B cell (primary cell): Measurements from ENCODE around the gene GP1BB. TPM values are rescaled to one million over a fixed set of nuclear protein-coding genes. Genes with fewer than 3 reads are reported as not detected.
A peak's percentile ranks its signal among the peaks of the same experiment; 100 is the strongest.

Experiments used
- ATAC-seq: fragments of 200-7000 bp; cut with Tn5 transposase; one replicate; pipeline ENCODE4 v1.10.0; 2021; ENCODE audit warnings: low read depth, mild to moderate bottlenecking, moderate number of reproducible peaks, moderate library complexity
- CTCF ChIA-PET: fragments of 350-600 bp; sonication (Branson Sonifier 250); formaldehyde crosslinking; loops from one replicate; lab custom pipeline; 2021; ENCODE audit warnings: antibody characterized with exemption, inconsistent platforms; lab: Charles Lee
- POLR2A ChIA-PET: fragments of 350-600 bp; sonication (Branson Sonifier 250); formaldehyde crosslinking; loops from one replicate; lab custom pipeline; 2021; ENCODE audit warnings: antibody characterized with exemption; lab: Charles Lee
- DNase-seq: peaks from one replicate; pipeline ENCODE4 v3.0.0; 2013
- H2AFZ ChIP-seq: 2 replicates; pipeline ENCODE4 v1.6.1; 2012; ENCODE audit warnings: mild to moderate bottlenecking, low read depth, low read length; ENCODE audit not compliant: insufficient read depth, poor library complexity, severe bottlenecking
- H3K27ac ChIP-seq, 2 donors: 1 replicate in 1 of 2; 2 replicates in 1 of 2; pipeline ENCODE4 v1.5.1; 2012 to 2013; ENCODE audit warnings: low read length in 2 of 2, mild to moderate bottlenecking in 2 of 2, moderate library complexity in 1 of 2
- H3K27me3 ChIP-seq, 4 experiments: fragments of 200-600 bp in 1 of 4; sonication (generic) in 1 of 4; replicated peaks in 1 of 4; 1 replicate in 2 of 4; 2 replicates in 2 of 4; pipeline versions ENCODE4 v1.6.1 to v1.7.0; 2013 to 2016; ENCODE audit warnings: low read length in 3 of 4, mild to moderate bottlenecking in 2 of 4, mixed read lengths in 1 of 4, moderate library complexity in 1 of 4; ENCODE audit not compliant: insufficient read depth in 4 of 4, control insufficient read depth in 3 of 4; ENCODE audit errors: control extremely low read depth in 1 of 4
- H3K36me3 ChIP-seq, 2 experiments: replicated peaks in 1 of 2; 1 replicate in 1 of 2; 2 replicates in 1 of 2; pipeline versions ENCODE4 v1.6.1 to v1.7.1; 2013; ENCODE audit warnings: low read length in 1 of 2; ENCODE audit not compliant: insufficient read depth in 2 of 2, control insufficient read depth in 1 of 2; ENCODE audit errors: control extremely low read depth in 1 of 2, extremely low read depth in 1 of 2
- H3K4me1 ChIP-seq, 2 donors: fragments of 200-600 bp in 1 of 2; sonication (generic) in 1 of 2; 1 replicate in 1 of 2; 2 replicates in 1 of 2; pipeline versions ENCODE4 v1.5.1 to v1.6.1; 2013 to 2017; ENCODE audit warnings: low read length in 2 of 2; ENCODE audit not compliant: control insufficient read depth in 2 of 2, insufficient read depth in 2 of 2
- H3K4me2 ChIP-seq: replicated peaks from 2 replicates; pipeline ENCODE3; 2012; ENCODE audit warnings: mild to moderate bottlenecking, low read depth, low read length; ENCODE audit not compliant: poor library complexity, severe bottlenecking
- H3K4me3 ChIP-seq, 5 experiments: fragments of 200-600 bp in 1 of 5; sonication (generic) in 1 of 5; 1 replicate in 3 of 5; 2 replicates in 2 of 5; pipeline versions ENCODE4 v1.5.1 to v1.7.0; 2011 to 2016; ENCODE audit warnings: low read length in 4 of 5, mild to moderate bottlenecking in 4 of 5, low read depth in 2 of 5, control low read depth in 1 of 5, moderate library complexity in 1 of 5; ENCODE audit not compliant: insufficient read depth in 1 of 5; ENCODE audit errors: control extremely low read depth in 1 of 5, extremely low read depth in 1 of 5
- H3K79me2 ChIP-seq: fragments of 200-600 bp; sonication (generic); one replicate; pipeline ENCODE4 v1.6.0; 2016; ENCODE audit warnings: low read length; ENCODE audit not compliant: control insufficient read depth, insufficient read depth
- H3K9ac ChIP-seq: fragments of 200-600 bp; sonication (generic); 2 replicates; pipeline ENCODE4 v1.6.1; 2017; ENCODE audit warnings: mild to moderate bottlenecking, low read length, moderate library complexity
- H3K9me3 ChIP-seq, 3 donors: one replicate each; pipeline versions ENCODE4 v1.6.1 to v1.7.1; 2013; ENCODE audit warnings: low read length in 2 of 3; ENCODE audit not compliant: control insufficient read depth in 2 of 3, insufficient read depth in 1 of 3; ENCODE audit errors: control extremely low read depth in 1 of 3
- H4K20me1 ChIP-seq: 2 replicates; pipeline ENCODE4 v1.6.0; 2012; ENCODE audit warnings: mild to moderate bottlenecking, low read length; ENCODE audit not compliant: insufficient read depth, control insufficient read depth, poor library complexity, severe bottlenecking
- H3K27ac Mint-ChIP-seq: one replicate; pipeline ENCODE4 v1.8.0; 2021; ENCODE audit warnings: mixed read lengths
- H3K27me3 Mint-ChIP-seq: one replicate; pipeline ENCODE4 v1.8.0; 2021; ENCODE audit warnings: mixed read lengths
- H3K4me1 Mint-ChIP-seq: one replicate; pipeline ENCODE4 v1.8.0; 2021; ENCODE audit warnings: mixed read lengths
- H3K4me3 Mint-ChIP-seq: one replicate; pipeline ENCODE4 v1.8.0; 2021; ENCODE audit warnings: mixed read lengths
- H3K9me3 Mint-ChIP-seq: one replicate; pipeline ENCODE4 v1.8.0; 2022; ENCODE audit warnings: mixed read lengths; ENCODE audit not compliant: insufficient read depth
- CTCF ChIP-seq: fragments of 200-600 bp; IDR thresholded peaks from one replicate; pipeline ENCODE4 v1.8.0; 2022; ENCODE audit warnings: antibody characterized with exemption, mild to moderate bottlenecking
- EZH2 ChIP-seq: IDR thresholded peaks from 2 replicates; pipeline ENCODE4 v1.6.1; 2012; ENCODE audit warnings: borderline replicate concordance, low read depth, mild to moderate bottlenecking, moderate library complexity, low read length; ENCODE audit not compliant: insufficient read depth, poor library complexity, severe bottlenecking
- WGBS: methylation state at CpG from one replicate; pipeline ENCODE4 v1.1.5; 2013; ENCODE audit warnings: missing lambda C conversion rate; ENCODE audit not compliant: insufficient coverage; 5-methylcytosine and 5-hydroxymethylcytosine counted together
- intact Hi-C: fragments of 100-400 bp; cut with micrococcal nuclease; formaldehyde crosslinking; loops from one replicate; pipeline ENCODE4 v1.10.0; 2022
- polyA plus RNA-seq: library from polyadenylated mRNA; depleted of rRNA; stranded (reverse); fragments of >200 nt; gene quantifications from 2 replicates; pipeline ENCODE4 v1.2.3, GENCODE V29; 2012
- total RNA-seq, 2 donors: library from RNA; stranded (reverse); fragments of 120-200 nt in 1 of 2; gene quantifications; 1 replicate in 1 of 2; 2 replicates in 1 of 2; pipeline versions ENCODE4 v1.2.3 to v1.2.4, GENCODE V29; 2013 to 2022

The GP1BB gene
- total and polyA plus RNA-seq, 2 donors (not counting 1 experiment from before 2014, with no cell fraction given) = 0.31 TPM; not detected in 1

- H3K27ac Mint-ChIP-seq = no peak overlapping the region
- H3K79me2 ChIP-seq = no peaks in the 10 kb centered on the region
Measured at GRCh38 chr22:19773470-19774040, 50.2 kb downstream of the GP1BB start.

More at GRCh38 chr22:19773470-19774040, 50.2 kb downstream of the GP1BB start:
- H3K36me3 ChIP-seq = no peaks in the 10 kb centered on the region
- TF ChIP-seq EZH2 (no peak), CTCF (no peak)
- CTCF ChIA-PET = interaction anchor here (0.9 to 2.1 kb wide), 5 partner anchors 17 to 137 kb away, joined by 3 to 18 read pairs (median 8); no protein-coding TSS in a partner anchor
- peak overlapping the region; percentile 63 for H3K4me2 ChIP-seq
- H2AFZ ChIP-seq = no peak overlapping the region
- intact Hi-C loops = no loop called here
- H4K20me1 ChIP-seq = no peaks in the 10 kb centered on the region
- peaks cover 30 to 33% of the 10 kb centered on the region in 2 donors for H3K4me1 ChIP-seq
- H3K4me1 Mint-ChIP-seq = peaks cover 33% of the 10 kb centered on the region
- peak overlapping the region in 1 of 5 experiments; percentile 12 for H3K4me3 ChIP-seq
- 91% methylated on average over 8 of the region's 9 CpGs for WGBS
- peak overlapping the region; percentile 31 for H3K9ac ChIP-seq
- peaks cover 69% of the 10 kb centered on the region for H3K27me3 Mint-ChIP-seq
- H3K27me3 ChIP-seq = peaks cover 0 to 89% (median 51%) of the 10 kb centered on the region in 4 experiments
- peak overlapping the region; percentile 81 for H3K4me3 Mint-ChIP-seq
- no peak for DNase-seq
- POLR2A ChIA-PET = no interaction called here
- H3K9me3 ChIP-seq = peaks cover 0 to 40% (median 0%) of the 10 kb centered on the region in 3 donors
- H3K27ac ChIP-seq = no peak overlapping the region
- ATAC-seq = no peak
- H3K9me3 Mint-ChIP-seq = no peaks in the 10 kb centered on the region

Other genes starting within 250 kb of the GP1BB start
- gene UFD1, start 244.3 kb upstream of the GP1BB start, total RNA-seq = 43.5 and 44.2 TPM in 2 replicates
- 42.2 and 70.1 TPM in 2 replicates for gene UFD1, start 244.3 kb upstream of the GP1BB start, polyA plus RNA-seq
- 0.49 and 0.56 TPM in 2 replicates for gene CDC45, start 243.6 kb upstream of the GP1BB start, total RNA-seq
- 0.61 and 1.4 TPM in 2 replicates for gene CDC45, start 243.6 kb upstream of the GP1BB start, polyA plus RNA-seq
- gene CLDN5, start 199.1 kb upstream of the GP1BB start, total RNA-seq = not detected in 2 replicates
- 0.12 TPM in 1 of 2 replicates, not detected in the other for gene CLDN5, start 199.1 kb upstream of the GP1BB start, polyA plus RNA-seq
- not detected in 2 replicates for gene SEPTIN5, start 9.0 kb upstream of the GP1BB start, total RNA-seq
- 0.06 and 0.17 TPM in 2 replicates for gene SEPTIN5, start 9.0 kb upstream of the GP1BB start, polyA plus RNA-seq
- not detected in 2 replicates for gene TBX1, start 37.2 kb downstream of the GP1BB start, total RNA-seq
- gene TBX1, start 37.2 kb downstream of the GP1BB start, polyA plus RNA-seq = not detected in 2 replicates
- 6.6 and 7.2 TPM in 2 replicates for gene GNB1L, start 131.3 kb downstream of the GP1BB start, total RNA-seq
- gene GNB1L, start 131.3 kb downstream of the GP1BB start, polyA plus RNA-seq = 6.0 and 12.1 TPM in 2 replicates
- gene RTL10, start 131.3 kb downstream of the GP1BB start, total RNA-seq = 14.8 and 15.2 TPM in 2 replicates
- 4.9 and 6.4 TPM in 2 replicates for gene RTL10, start 131.3 kb downstream of the GP1BB start, polyA plus RNA-seq
- 32.6 and 36.1 TPM in 2 replicates for gene COMT, start 218.2 kb downstream of the GP1BB start, total RNA-seq
- gene COMT, start 218.2 kb downstream of the GP1BB start, polyA plus RNA-seq = 58.3 and 70.6 TPM in 2 replicates
- 36.2 and 39.0 TPM in 2 replicates for gene TXNRD2, start 218.3 kb downstream of the GP1BB start, total RNA-seq
- gene TXNRD2, start 218.3 kb downstream of the GP1BB start, polyA plus RNA-seq = 22.7 and 24.8 TPM in 2 replicates